Neutrophil (primary cell): Measurements from ENCODE around the gene TMEM33.

ENCODE experiments used
- H3K27ac ChIP-seq: fragments of 200-600 bp; sonication (generic); 2 replicates; pipeline ENCODE4 v1.5.1; 2016; ENCODE audit warnings: mild to moderate bottlenecking, moderate library complexity
- H3K27me3 ChIP-seq: fragments of 200-600 bp; sonication (generic); 2 replicates; pipeline ENCODE4 v1.6.0; 2016; ENCODE audit warnings: mild to moderate bottlenecking
- H3K36me3 ChIP-seq: fragments of 200-600 bp; sonication (generic); 2 replicates; pipeline ENCODE4 v1.5.1; 2017
- H3K4me1 ChIP-seq, 2 experiments: fragments of 200-600 bp in 1 of 2; sonication (generic) in 1 of 2; 1 replicate in 1 of 2; 2 replicates in 1 of 2; pipeline versions ENCODE4 v1.5.1 to v1.6.1; 2013 to 2016; ENCODE audit warnings: low read depth in 1 of 2, low read length in 1 of 2, mild to moderate bottlenecking in 1 of 2, moderate library complexity in 1 of 2; ENCODE audit not compliant: control insufficient read depth in 1 of 2, insufficient read depth in 1 of 2
- H3K4me3 ChIP-seq, 2 experiments: fragments of 200-600 bp in 1 of 2; sonication (generic) in 1 of 2; 1 replicate in 1 of 2; 2 replicates in 1 of 2; pipeline ENCODE4 v1.5.1; 2013 to 2016; ENCODE audit warnings: low read depth in 1 of 2, low read length in 1 of 2, mild to moderate bottlenecking in 1 of 2, moderate library complexity in 1 of 2
- H3K9me3 ChIP-seq: fragments of 200-600 bp; sonication (generic); 2 replicates; pipeline ENCODE4 v1.5.1; 2016
- CTCF ChIP-seq: fragments of 200-600 bp; sonication (generic); IDR thresholded peaks from 2 replicates; pipeline ENCODE4 v1.5.1; 2016; ENCODE audit warnings: antibody characterized with exemption

TMEM33 gene

GRCh38 chr4:41940834-41941233, 5.6 kb downstream of the TMEM33 start:
- Histone ChIP-seq H3K27ac (no peak overlapping the region), H3K4me3 (no peak overlapping the region), H3K27me3 (no peaks in the 10 kb centered on the region), H3K36me3 (peaks cover 55% of the 10 kb centered on the region), H3K4me1 (peaks cover 38 to 44% of the 10 kb centered on the region in 2 experiments), H3K9me3 (no peaks in the 10 kb centered on the region)
- TF ChIP-seq CTCF: no peak

DNA sequence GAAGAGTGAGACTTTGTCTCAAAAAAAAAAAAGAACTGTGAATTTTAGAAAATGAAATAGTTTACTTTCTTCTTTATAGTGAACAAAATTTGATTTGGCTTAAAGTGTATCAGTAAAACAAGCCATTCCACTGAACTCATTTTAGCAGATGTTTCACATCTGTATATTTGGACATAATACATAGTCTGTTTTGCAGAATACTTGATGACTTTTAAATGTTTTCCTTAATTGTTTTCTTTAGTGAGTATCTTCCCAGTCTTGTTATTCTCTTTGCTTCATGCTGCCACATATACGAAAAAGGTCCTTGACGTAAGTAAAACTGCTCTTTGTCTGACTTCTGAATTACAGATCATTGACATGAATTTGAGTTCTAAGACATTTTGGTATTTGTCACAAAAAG, 8.3 kb downstream of the TMEM33 start:
- Histone ChIP-seq H3K4me3 (no peak overlapping the region), H3K27ac (no peak overlapping the region), H3K4me1 (peaks cover 15 to 20% of the 10 kb centered on the region in 2 experiments), H3K27me3 (no peaks in the 10 kb centered on the region), H3K36me3 (peaks cover 72% of the 10 kb centered on the region), H3K9me3 (no peaks in the 10 kb centered on the region)
- no peak for TF ChIP-seq CTCF

DNA sequence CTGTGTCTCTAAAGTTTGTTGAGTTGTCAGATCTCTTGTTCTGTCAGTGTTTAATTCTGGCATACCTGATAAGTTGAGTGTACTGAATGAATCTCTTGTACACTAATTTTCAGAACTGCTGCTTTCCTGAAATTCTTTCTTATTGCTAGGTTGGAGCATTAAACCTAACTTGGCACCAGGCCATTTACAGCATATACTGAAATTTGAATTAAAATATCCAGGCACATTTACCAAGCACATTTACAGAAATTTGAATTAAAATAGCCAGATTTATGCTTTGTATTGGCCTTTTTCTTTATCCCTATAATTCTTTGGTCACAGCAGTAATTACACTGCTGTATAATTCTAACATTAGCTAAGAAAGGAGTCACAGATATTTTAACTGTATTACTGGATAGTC, 8.9 kb downstream of the TMEM33 start:
- Histone ChIP-seq H3K27ac (no peak overlapping the region), H3K4me1 (peaks cover 9 to 14% of the 10 kb centered on the region in 2 experiments), H3K27me3 (no peaks in the 10 kb centered on the region), H3K9me3 (no peaks in the 10 kb centered on the region), H3K36me3 (peaks cover 74% of the 10 kb centered on the region), H3K4me3 (no peak overlapping the region)
- no peak for TF ChIP-seq CTCF

DNA sequence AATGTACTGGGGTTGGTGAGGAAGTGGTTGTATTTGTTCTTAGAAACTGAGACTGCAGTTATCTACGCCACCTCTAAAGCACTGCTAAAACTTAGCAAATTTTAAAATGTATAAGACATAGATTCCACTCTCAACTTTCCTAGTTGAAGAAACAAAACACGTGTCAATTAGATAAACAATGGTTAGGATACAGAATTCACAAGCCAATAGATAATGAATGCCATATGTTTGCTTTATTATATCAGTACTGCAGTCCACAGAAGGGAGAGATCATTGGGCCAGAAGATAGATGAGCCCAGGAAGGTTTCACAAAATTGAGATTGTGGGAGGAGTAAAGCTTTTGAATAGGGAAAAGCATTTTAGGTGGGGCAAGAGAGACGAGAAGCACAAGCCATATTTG, 14.3 kb downstream of the TMEM33 start:
- Histone ChIP-seq H3K9me3 (no peaks in the 10 kb centered on the region), H3K36me3 (peaks cover 74% of the 10 kb centered on the region), H3K27me3 (no peaks in the 10 kb centered on the region), H3K27ac (peak overlapping the region; percentile 22), H3K4me3 (no peak overlapping the region), H3K4me1 (peaks cover 6 to 7% of the 10 kb centered on the region in 2 experiments)
- no peak for TF ChIP-seq CTCF

- Histone ChIP-seq H3K9me3 (no peaks in the 10 kb centered on the region), H3K27me3 (no peaks in the 10 kb centered on the region), H3K4me1 (peaks cover 10 to 15% of the 10 kb centered on the region in 2 experiments), H3K4me3 (no peak overlapping the region), H3K27ac (no peak overlapping the region), H3K36me3 (peaks cover 29% of the 10 kb centered on the region)
- TF ChIP-seq CTCF: no peak
These were observed 22.4 kb downstream of the TMEM33 start for GRCh38 chr4:41957634-41958033.

GRCh38 chr4:41963105-41963504, 27.9 kb downstream of the TMEM33 start:
- Histone ChIP-seq H3K4me3 (no peak overlapping the region), H3K36me3 (no peaks in the 10 kb centered on the region), H3K4me1 (no peaks in the 10 kb centered on the region), H3K9me3 (no peaks in the 10 kb centered on the region), H3K27ac (no peak overlapping the region), H3K27me3 (no peaks in the 10 kb centered on the region)
- TF ChIP-seq CTCF: no peak
